Measurements from ENCODE around the gene PTPRG. TPM values are rescaled to one million over a fixed set of nuclear protein-coding genes. Genes with fewer than 3 reads are reported as not detected.

PTPRG gene
- total RNA-seq, 2 experiments from 2014 or later = 0.13 to 0.70 TPM

- ChIA-PET POLR2A (interaction anchor here (0.7 to 1.3 kb wide), 5 partner anchors 8 to 318 kb away, joined by 3 read pairs; no protein-coding TSS in a partner anchor), CTCF (ENCODE audit: unreplicated experiment) (no interaction called here)
- no peaks in the 10 kb centered on the region for H3K79me2 ChIP-seq (ENCODE audit: insufficient read depth, low read depth, low read length)
- no peak overlapping the region for H3K4me3 ChIP-seq (ENCODE audit: low read depth, low read length, poor library complexity, severe bottlenecking)
- no peaks in the 10 kb centered on the region for H3K9me2 ChIP-seq (ENCODE audit: insufficient read depth, low read length)
- no peak for DNase-seq (ENCODE audit: low spot score)
- intact Hi-C loops (cut with micrococcal nuclease; ENCODE audit: unreplicated experiment) = no loop called here
- H3K27ac ChIP-seq (ENCODE audit: low read depth, low read length, poor library complexity, severe bottlenecking) = no peak overlapping the region
- BruUV-seq (replicated peaks) = no TSS peak
- H3K36me3 ChIP-seq (ENCODE audit: insufficient read depth, low read length) = no peaks in the 10 kb centered on the region
- no peak overlapping the region for H2AFZ ChIP-seq (ENCODE audit: low read length)
- TF ChIP-seq CTCF (conservative IDR thresholded peaks at IDR 0.05; ENCODE audit: low read length) (no peak), EZH2phosphoT487 (IDR thresholded peaks at IDR 0.05; ENCODE audit: borderline replicate concordance, low read depth, low read length) (no peak)
- no peak overlapping the region for H3K4me2 ChIP-seq (ENCODE audit: low read length)
- H3K9me3 ChIP-seq (ENCODE audit: low read length) = no peaks in the 10 kb centered on the region
- H3K4me1 ChIP-seq (ENCODE audit: insufficient read depth, low read length, poor library complexity, severe bottlenecking) = no peaks in the 10 kb centered on the region
- no peaks in the 10 kb centered on the region for H4K20me1 ChIP-seq (ENCODE audit: insufficient read depth, low read length)
Measured at GRCh38 chr3:61593446-61594029, 32.2 kb downstream of the PTPRG start.

- no peak for DNase-seq (ENCODE audit: low spot score)
- no TSS peak for BruUV-seq (replicated peaks)
- POLR2A ChIA-PET = interaction anchor here (1.0 to 1.3 kb wide), 2 partner anchors 8 to 23 kb away, joined by 3 read pairs; no protein-coding TSS in a partner anchor
- Histone ChIP-seq H3K4me2 (ENCODE audit: low read length) (no peak overlapping the region), H4K20me1 (ENCODE audit: insufficient read depth, low read length) (no peaks in the 10 kb centered on the region), H3K79me2 (ENCODE audit: insufficient read depth, low read depth, low read length) (no peaks in the 10 kb centered on the region), H3K27ac (ENCODE audit: low read depth, low read length, poor library complexity, severe bottlenecking) (no peak overlapping the region), H3K4me3 (ENCODE audit: low read depth, low read length, poor library complexity, severe bottlenecking) (no peak overlapping the region), H3K9me3 (ENCODE audit: low read length) (no peaks in the 10 kb centered on the region), H2AFZ (ENCODE audit: low read length) (no peak overlapping the region), H3K4me1 (ENCODE audit: insufficient read depth, low read length, poor library complexity, severe bottlenecking) (no peaks in the 10 kb centered on the region), H3K9me2 (ENCODE audit: insufficient read depth, low read length) (no peaks in the 10 kb centered on the region), H3K36me3 (ENCODE audit: insufficient read depth, low read length) (no peaks in the 10 kb centered on the region)
- CTCF ChIA-PET (ENCODE audit: unreplicated experiment) = no interaction called here
- intact Hi-C loops (cut with micrococcal nuclease; ENCODE audit: unreplicated experiment) = no loop called here
- TF ChIP-seq CTCF (conservative IDR thresholded peaks at IDR 0.05; ENCODE audit: low read length) (no peak), EZH2phosphoT487 (IDR thresholded peaks at IDR 0.05; ENCODE audit: borderline replicate concordance, low read depth, low read length) (no peak)
Measured at GRCh38 chr3:61594144-61594963, 33.0 kb downstream of the PTPRG start.

GRCh38 chr3:61594964-61595285 lies 33.6 kb downstream of the PTPRG start:
- H3K4me3 ChIP-seq (ENCODE audit: low read depth, low read length, poor library complexity, severe bottlenecking) = no peak overlapping the region
- no peaks in the 10 kb centered on the region for H3K36me3 ChIP-seq (ENCODE audit: insufficient read depth, low read length)
- no peaks in the 10 kb centered on the region for H3K9me3 ChIP-seq (ENCODE audit: low read length)
- no peaks in the 10 kb centered on the region for H3K4me1 ChIP-seq (ENCODE audit: insufficient read depth, low read length, poor library complexity, severe bottlenecking)
- BruUV-seq (replicated peaks) = no TSS peak
- ChIA-PET CTCF (ENCODE audit: unreplicated experiment) (no interaction called here), POLR2A (no interaction called here)
- no peaks in the 10 kb centered on the region for H3K9me2 ChIP-seq (ENCODE audit: insufficient read depth, low read length)
- no peak overlapping the region for H2AFZ ChIP-seq (ENCODE audit: low read length)
- H3K4me2 ChIP-seq (ENCODE audit: low read length) = no peak overlapping the region
- no peak for DNase-seq (ENCODE audit: low spot score)
- H4K20me1 ChIP-seq (ENCODE audit: insufficient read depth, low read length) = no peaks in the 10 kb centered on the region
- intact Hi-C loops (cut with micrococcal nuclease; ENCODE audit: unreplicated experiment) = no loop called here
- no peak for TF ChIP-seq EZH2phosphoT487 (IDR thresholded peaks at IDR 0.05; ENCODE audit: borderline replicate concordance, low read depth, low read length)
- TF ChIP-seq CTCF (conservative IDR thresholded peaks at IDR 0.05; ENCODE audit: low read length) = no peak
- H3K79me2 ChIP-seq (ENCODE audit: insufficient read depth, low read depth, low read length) = no peaks in the 10 kb centered on the region
- H3K27ac ChIP-seq (ENCODE audit: low read depth, low read length, poor library complexity, severe bottlenecking) = no peak overlapping the region
